Epithelial cell of esophagus (primary cell): Measurements from ENCODE around the gene GLIS1.

Experiments
- DNase-seq: peaks from one replicate; pipeline ENCODE4 v3.0.0; 2010; ENCODE audit warnings: low read depth
- H3K4me3 ChIP-seq: 2 replicates; pipeline ENCODE4 v1.5.1; 2011; ENCODE audit warnings: mild to moderate bottlenecking, low read length, control low read depth
- CTCF ChIP-seq: IDR thresholded peaks from 2 replicates; pipeline ENCODE4 v1.5.1; 2011; ENCODE audit warnings: low read depth, mild to moderate bottlenecking, low read length, control low read depth, inconsistent platforms; ENCODE audit not compliant: insufficient read depth; ENCODE audit errors: missing control alignments

The GLIS1 gene

DNA sequence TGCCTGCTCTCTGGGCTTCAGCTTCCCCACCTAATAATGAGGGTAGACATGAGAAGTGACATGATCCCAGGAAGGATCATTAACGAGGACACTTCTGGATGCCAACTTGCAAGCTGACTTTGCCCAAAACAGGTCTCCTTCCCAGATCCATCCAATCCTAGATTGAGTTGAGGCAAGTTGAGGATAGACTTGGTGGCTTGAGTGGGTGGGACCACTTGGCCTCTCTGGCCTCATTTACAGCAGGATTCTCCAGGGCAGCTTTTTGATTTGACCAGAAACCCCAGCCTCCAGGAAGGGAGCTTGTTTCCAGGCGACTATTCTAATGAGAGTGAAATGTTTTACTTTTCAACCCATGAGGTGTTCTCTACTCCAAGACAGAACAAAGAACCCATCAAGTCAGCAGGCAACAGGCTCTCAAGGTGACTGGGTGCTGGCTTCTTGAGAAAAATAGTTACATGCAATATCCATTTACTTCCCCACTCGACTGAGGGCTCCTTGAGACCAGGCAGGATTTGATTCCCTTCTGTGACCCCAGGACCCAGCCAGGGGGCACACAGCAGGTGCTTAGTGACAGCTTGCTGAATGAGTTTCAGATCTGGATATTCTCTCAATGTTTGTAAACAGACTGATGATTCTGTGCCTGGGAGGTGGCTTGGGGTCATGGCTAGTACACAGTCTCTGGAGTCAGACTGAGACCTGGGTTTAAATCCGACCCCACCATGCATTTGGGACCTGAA, 151.5 kb downstream of the GLIS1 start:
- H3K4me3 ChIP-seq: no peak overlapping the region
- no peak for TF ChIP-seq CTCF
- no peak for DNase-seq

DNA sequence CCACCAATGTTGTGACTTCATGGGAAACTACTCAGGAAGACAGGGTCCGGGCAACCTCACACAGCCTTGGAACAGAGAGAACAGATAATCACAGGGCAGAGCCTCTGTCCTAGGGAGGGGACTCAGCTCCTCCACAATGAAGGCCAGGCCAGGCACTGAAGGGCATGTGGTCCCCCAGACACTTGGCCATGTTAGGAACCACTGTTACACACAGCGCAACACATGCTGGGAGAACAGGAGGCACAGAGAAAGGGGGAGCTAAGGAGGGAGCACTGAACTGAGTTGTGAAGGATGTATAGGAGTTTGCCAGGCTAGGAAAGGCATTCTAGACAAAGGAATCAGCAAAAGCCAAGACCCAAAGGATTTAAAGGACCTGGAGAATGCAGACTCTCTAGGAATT, 152.2 kb downstream of the GLIS1 start:
- no peak for DNase-seq
- H3K4me3 ChIP-seq: no peak overlapping the region
- no peak for TF ChIP-seq CTCF

DNA sequence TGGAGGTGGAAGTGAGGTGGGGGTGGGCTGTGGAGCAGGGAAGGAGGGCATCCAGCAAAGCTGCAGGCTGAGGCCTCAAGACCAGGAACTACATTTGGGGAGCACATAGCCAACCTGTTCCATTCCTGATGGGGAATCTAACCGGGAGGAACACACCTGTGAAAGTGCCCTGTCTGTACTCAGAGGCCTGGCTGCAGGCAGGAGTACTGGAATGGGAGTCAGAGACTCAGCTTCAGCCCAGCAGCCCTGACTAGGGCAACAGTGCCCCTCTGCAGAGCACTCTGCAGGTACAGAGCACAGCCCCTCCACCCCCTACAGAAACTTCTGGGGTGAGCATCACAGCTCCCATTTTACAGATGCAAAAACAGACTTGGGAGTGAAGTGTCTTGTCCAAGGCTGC, 153.4 kb downstream of the GLIS1 start:
- no peak for DNase-seq
- TF ChIP-seq CTCF: no peak

GRCh38 chr1:53585129-53585528, 153.8 kb downstream of the GLIS1 start:
- H3K4me3 ChIP-seq: no peak overlapping the region
- no peak for DNase-seq
- TF ChIP-seq CTCF: no peak

More for the DNA sequence above, 153.4 kb downstream of the GLIS1 start:
- H3K4me3 ChIP-seq: no peak overlapping the region

DNA sequence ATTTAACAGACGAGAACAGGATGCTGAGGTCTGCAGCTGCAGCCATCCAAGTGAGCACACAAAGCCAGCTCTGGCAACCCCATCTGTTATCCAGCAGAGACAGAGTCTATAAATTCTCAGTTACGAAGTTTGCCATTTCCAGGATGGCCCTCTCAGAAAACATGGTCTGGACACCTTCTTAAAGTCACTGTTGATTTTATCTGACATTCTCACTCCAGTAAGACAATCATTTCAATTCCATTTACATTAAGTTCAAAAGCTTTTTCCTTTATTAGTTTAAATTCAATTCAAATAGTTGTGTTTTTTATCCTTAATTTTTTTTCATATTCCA, 154.2 kb downstream of the GLIS1 start:
- H3K4me3 ChIP-seq: no peak overlapping the region
- no peak for DNase-seq
- TF ChIP-seq CTCF: no peak

GRCh38 chr1:53583868-53584776, 154.8 kb downstream of the GLIS1 start:
- H3K4me3 ChIP-seq: no peak overlapping the region
- no peak for DNase-seq
- TF ChIP-seq CTCF: no peak
